CD4-positive, alpha-beta T cell treated with Interleukin-17A for 1 hour (primary cell): ENCODE measurements around the gene GMCL1.
"Not testable (repeated sequence)": the region's sequence is repeated elsewhere in the genome, so short reads cannot be mapped to it uniquely, and the experiment has no call there.

Source experiments
- DNase-seq: peaks from one replicate; pipeline ENCODE4 v3.0.0-alpha.2; 2020

Gene GMCL1

DNA sequence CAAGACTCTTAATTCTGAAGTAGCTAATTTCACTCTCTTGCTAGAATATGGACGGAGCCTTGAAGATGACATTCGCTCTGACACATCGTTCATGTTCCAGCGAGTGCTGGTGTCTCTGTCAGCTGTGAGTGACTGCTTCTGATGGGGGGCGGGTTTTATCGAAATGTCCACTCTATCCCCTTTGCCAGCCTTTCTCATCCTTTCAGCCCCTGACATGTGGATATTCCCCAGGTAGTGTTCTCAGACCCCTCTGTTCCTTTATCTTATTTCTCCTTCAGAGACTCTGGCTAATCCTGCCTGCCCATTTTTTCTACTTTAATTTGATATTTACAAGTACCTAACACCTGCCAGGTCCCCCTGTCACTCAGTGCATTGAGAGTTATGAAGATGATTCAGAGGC lies 18.9 kb upstream of the GMCL1 start:
- DNase-seq: no peak

- no peak for DNase-seq
Observed at GRCh38 chr2:69811018-69811417, 18.4 kb upstream of the GMCL1 start.

DNA sequence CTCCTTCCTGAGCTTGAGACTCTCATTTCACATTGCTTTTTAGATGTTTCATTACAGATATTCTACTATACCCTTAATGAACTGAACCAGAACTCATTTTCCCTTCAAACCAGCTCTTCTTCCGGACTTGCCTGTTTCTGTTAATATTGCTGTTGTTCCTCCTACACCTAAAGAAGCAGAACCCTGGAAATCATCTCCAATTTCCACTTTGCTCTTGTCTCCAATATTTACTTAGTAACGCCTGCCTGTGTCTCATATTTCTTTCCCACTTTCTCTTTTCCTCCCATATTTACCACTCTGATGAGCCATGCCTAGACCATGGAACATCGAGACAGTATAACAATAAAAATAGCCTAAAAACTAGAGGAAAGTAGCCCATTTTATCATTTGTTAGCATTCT lies 17.9 kb upstream of the GMCL1 start:
- no peak for DNase-seq

DNA sequence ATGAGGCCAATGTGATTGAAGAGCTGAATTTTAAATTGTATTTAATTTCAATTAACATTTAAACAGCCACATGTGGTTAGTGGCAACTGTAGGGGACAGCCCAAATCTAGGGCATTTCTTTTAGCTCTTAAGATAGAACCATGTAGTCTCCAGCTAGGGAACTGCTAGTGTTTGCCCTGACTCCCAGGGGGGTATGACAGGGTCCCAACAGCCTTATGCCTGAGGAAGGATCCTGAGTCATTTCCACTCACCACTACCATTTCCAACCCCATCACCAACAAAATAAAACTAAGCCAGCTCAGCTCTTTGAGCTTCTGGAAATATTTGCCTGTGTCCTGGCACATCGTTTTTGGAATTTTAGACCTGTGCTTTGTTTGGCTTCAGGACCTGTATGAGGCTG lies 13.7 kb upstream of the GMCL1 start:
- DNase-seq: no peak

DNA sequence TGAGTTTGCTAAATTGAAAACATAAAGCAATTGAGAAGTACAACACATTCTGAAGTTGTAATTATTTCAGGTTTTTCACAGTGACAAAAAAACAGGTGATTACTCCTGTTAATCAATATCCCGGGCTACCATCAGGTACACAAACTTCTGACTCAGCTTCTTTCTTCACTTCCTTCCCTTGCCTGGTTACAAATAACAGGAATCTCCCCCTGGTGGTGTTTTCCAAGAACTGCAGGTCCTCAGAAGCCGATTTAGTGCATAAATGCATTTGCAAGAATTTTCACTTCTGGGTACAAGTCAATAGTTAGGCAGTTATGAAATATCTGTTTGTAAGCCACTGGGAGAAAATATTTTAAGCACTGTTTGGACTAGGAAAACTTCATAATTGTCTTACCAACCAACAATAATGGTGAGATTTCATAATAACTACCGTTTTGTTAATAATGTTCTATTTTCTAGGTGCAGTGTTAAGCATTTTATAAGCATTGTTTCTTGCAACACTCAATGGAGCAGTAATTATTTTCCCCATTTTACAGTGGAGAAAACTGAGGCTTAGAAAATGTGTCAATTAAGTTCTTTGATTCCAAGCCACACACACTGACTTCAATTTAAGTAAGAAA lies 12.4 kb upstream of the GMCL1 start:
- DNase-seq: peak; percentile 87

DNA sequence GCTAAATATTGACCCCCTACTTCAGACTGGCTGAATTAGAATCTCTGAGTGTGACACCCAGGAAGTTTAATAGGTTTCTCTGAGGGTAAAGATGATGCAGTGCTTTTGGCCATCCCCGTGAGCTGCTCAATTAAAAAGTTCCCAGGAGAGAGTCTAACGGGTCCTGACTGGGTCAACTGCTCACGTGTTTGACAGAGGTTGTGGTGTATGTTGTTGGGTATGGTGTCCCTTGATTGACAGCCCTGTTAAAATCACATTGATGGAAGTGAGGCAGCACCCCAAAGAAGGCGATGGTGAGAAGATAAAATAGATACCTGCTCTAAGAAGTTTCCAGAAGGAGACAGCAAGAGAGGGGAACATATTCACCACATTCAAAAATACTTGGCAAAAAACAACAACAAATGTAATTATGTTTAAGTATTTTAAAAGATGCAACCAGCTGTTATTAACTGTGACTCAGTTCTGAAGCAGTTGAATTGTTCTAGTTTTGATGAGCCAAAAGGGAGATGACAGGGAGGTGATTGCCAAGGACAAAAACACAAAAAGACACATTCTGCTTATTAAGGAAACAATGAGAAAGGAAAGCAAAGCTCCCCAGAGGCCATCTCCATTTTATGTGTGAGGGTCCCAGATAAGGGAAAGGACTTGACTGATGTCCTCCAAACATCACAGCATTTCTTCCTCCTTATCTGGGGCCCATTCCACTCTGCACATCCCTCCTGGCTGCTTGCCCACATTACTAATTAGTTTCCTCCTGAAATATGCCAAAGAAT lies 11.5 kb upstream of the GMCL1 start:
- no peak for DNase-seq

GRCh38 chr2:69827796-69828540 lies 1.5 kb upstream of the GMCL1 start:
- no peak for DNase-seq

DNA sequence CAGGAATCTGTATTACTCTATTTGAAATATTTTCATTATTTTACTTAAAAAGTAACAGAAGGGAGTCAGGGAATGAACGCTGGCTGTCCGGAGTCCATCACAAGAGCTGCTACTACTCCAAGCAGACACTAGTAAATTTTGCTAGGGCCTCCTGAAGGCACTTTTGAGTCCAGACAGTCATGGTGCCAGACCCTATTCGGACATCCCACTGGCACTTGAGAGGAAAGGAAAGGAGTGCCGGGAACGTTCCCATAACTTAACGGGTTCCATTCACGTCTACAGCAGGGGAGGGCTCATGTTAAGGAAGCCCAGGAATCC lies 563 bp upstream of the GMCL1 start:
- DNase-seq: no peak

- peak; percentile 59 for DNase-seq
Observed at GRCh38 chr2:69830045-69830905, 815 bp downstream of the GMCL1 start.

GRCh38 chr2:69830906-69831241 lies 1.4 kb downstream of the GMCL1 start:
- not testable (repeated sequence) for DNase-seq

DNA sequence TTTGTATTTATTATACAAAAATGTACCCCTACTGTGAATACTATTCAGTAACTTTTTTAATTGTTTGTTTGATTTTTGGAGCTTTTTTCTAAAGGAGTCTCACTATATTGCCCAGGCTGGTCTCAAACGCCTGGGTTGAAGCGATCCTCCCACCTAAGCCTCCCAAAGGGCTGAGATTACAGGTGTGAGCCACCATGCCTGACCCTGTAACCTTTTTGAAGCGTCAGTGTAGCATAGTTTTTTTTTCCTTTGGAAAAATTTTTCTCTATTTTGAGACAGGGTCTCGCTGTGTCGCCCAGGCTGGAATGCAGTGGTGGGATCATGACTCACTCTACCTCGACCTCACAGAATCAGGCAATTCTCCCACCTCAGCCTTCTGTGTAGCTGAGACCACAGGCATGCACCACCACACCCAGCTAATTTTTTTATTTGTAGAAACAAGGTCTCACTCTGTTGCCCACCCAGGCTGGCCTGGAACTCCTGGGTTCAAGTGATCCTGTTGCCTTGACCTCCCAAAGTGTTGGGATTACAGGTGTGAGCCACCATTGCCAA lies 2.0 kb downstream of the GMCL1 start:
- no peak for DNase-seq

- no peak for DNase-seq
Observed at GRCh38 chr2:69833752-69834151, 4.3 kb downstream of the GMCL1 start.

- no peak for DNase-seq
Observed at GRCh38 chr2:69835666-69836065, 6.2 kb downstream of the GMCL1 start.

- DNase-seq: no peak
Observed at GRCh38 chr2:69836316-69836715, 6.9 kb downstream of the GMCL1 start.

DNA sequence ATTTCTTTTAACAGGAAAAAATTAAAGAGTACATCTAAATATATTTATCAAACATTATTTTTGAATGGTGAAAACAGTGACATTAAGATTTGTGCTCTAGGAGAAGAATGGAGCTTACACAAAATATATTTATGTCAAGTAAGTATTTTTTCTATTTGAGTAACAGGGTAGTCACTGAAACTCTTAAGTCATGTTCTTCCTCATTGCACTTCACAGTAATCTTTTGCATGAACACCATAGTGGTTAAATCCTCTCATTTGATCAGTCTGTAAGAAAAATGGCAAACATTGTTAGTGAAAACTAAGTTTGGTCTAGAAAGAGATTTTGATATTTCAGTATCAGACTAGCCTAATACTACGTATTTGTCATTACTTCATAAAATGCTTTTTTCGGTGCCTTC lies 8.1 kb downstream of the GMCL1 start:
- no peak for DNase-seq

DNA sequence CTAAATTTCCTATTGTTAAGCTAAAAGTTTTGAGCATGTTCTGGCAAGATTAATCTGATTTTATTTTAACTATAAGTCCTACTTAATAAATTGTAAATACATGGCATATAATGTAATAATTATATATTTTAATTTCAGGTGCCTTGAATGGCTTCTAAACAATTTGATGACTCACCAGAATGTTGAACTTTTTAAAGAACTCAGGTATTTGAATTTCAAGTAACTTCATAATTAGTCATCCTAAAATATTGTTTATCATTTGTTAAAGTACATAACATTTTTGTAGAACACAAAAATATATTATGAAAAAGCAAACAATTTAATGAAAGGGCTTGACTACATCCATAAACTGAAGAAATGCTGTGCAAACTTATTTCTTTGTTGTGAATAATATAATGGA lies 14.5 kb downstream of the GMCL1 start:
- DNase-seq: no peak

GRCh38 chr2:69844560-69844959 lies 15.1 kb downstream of the GMCL1 start:
- DNase-seq: no peak

- no peak for DNase-seq
Observed at GRCh38 chr2:69846182-69847067, 17.0 kb downstream of the GMCL1 start.

GRCh38 chr2:69847068-69847828 lies 17.8 kb downstream of the GMCL1 start:
- DNase-seq: no peak

GRCh38 chr2:69848186-69848790 lies 18.8 kb downstream of the GMCL1 start:
- DNase-seq: no peak

GRCh38 chr2:69858261-69858660 lies 28.8 kb downstream of the GMCL1 start:
- DNase-seq: no peak
